Amniotic stem cell (primary cell): Measurements from ENCODE around the gene CACNA2D3.
"Not testable (repeated sequence)": the region's sequence is repeated elsewhere in the genome, so short reads cannot be mapped to it uniquely, and the experiment has no call there.

ENCODE experiments used
- DNase-seq: peaks from one replicate; lab custom pipeline; 2025; lab: John Stamatoyannopoulos, UW

Gene CACNA2D3

GRCh38 chr3:54631516-54632325 lies 509.4 kb downstream of the CACNA2D3 start:
- DNase-seq = no peak

GRCh38 chr3:54632326-54632665 lies 509.9 kb downstream of the CACNA2D3 start:
- no peak for DNase-seq

GRCh38 chr3:54632834-54633233 lies 510.5 kb downstream of the CACNA2D3 start:
- no peak for DNase-seq

GRCh38 chr3:54633444-54634121 lies 511.2 kb downstream of the CACNA2D3 start:
- no peak for DNase-seq

- no peak for DNase-seq
These were observed 511.7 kb downstream of the CACNA2D3 start for GRCh38 chr3:54634122-54634469.

GRCh38 chr3:54639790-54640372 lies 517.5 kb downstream of the CACNA2D3 start:
- not testable (repeated sequence) for DNase-seq

GRCh38 chr3:54641226-54642014 lies 519.1 kb downstream of the CACNA2D3 start:
- no peak for DNase-seq

- no peak for DNase-seq
These were observed 519.8 kb downstream of the CACNA2D3 start for GRCh38 chr3:54642147-54642546.

- no peak for DNase-seq
These were observed 525.4 kb downstream of the CACNA2D3 start for GRCh38 chr3:54647721-54648120.

GRCh38 chr3:54649551-54649950 lies 527.2 kb downstream of the CACNA2D3 start:
- DNase-seq = no peak

GRCh38 chr3:54653456-54654195 lies 531.3 kb downstream of the CACNA2D3 start:
- DNase-seq = no peak

- no peak for DNase-seq
These were observed 532.4 kb downstream of the CACNA2D3 start for GRCh38 chr3:54654776-54655175.

GRCh38 chr3:54659347-54659746 lies 537.0 kb downstream of the CACNA2D3 start:
- DNase-seq = no peak

- DNase-seq = no peak
These were observed 538.4 kb downstream of the CACNA2D3 start for GRCh38 chr3:54660714-54661132.

GRCh38 chr3:54661151-54661550 lies 538.8 kb downstream of the CACNA2D3 start:
- DNase-seq = no peak

GRCh38 chr3:54663501-54664011 lies 541.2 kb downstream of the CACNA2D3 start:
- no peak for DNase-seq

- DNase-seq = no peak
These were observed 542.8 kb downstream of the CACNA2D3 start for GRCh38 chr3:54665016-54665600.

GRCh38 chr3:54668236-54668635 lies 545.9 kb downstream of the CACNA2D3 start:
- no peak for DNase-seq

GRCh38 chr3:54670201-54671000 lies 548.0 kb downstream of the CACNA2D3 start:
- DNase-seq = no peak

- DNase-seq = no peak
These were observed 549.2 kb downstream of the CACNA2D3 start for GRCh38 chr3:54671511-54671910.
